GM23338 (cell line): ENCODE results near the gene PROZ. TPM values are rescaled to one million over a fixed set of nuclear protein-coding genes. Genes with fewer than 3 reads are reported as not detected.
A peak's percentile ranks its signal among the peaks of the same experiment; 100 is the strongest.

Experiments used
- ATAC-seq: fragments of 200-7000 bp; cut with Tn5 transposase; 3 replicates; pipeline ENCODE4 v1.9.1; 2020
- DNase-seq: peaks from one replicate; pipeline ENCODE4 v3.0.0-alpha.2; 2015; ENCODE audit warnings: low spot score
- H2AFZ ChIP-seq: fragments of 200-600 bp; sonication (generic); 2 replicates; pipeline ENCODE4 v1.8.0; 2016; ENCODE audit warnings: antibody characterized with exemption, mild to moderate bottlenecking, moderate library complexity
- H3F3A ChIP-seq: fragments of 200-600 bp; sonication (generic); replicated peaks from 2 replicates; pipeline ENCODE4 v1.8.0; 2017; ENCODE audit warnings: antibody characterized with exemption, mixed run types, low read depth
- H3K27ac ChIP-seq: fragments of 200-600 bp; sonication (generic); 2 replicates; pipeline ENCODE4 v1.6.1; 2016; ENCODE audit warnings: low read depth
- H3K27me3 ChIP-seq: fragments of 200-600 bp; sonication (generic); 2 replicates; pipeline ENCODE4 v1.8.0; 2016; ENCODE audit warnings: mild to moderate bottlenecking, mixed run types, moderate library complexity; ENCODE audit not compliant: insufficient read depth
- H3K36me3 ChIP-seq: fragments of 200-600 bp; sonication (generic); 2 replicates; pipeline ENCODE4 v1.8.0; 2016; ENCODE audit warnings: mild to moderate bottlenecking; ENCODE audit not compliant: insufficient read depth
- H3K4me1 ChIP-seq: fragments of 200-600 bp; sonication (generic); 2 replicates; pipeline ENCODE4 v1.8.0; 2016; ENCODE audit warnings: mild to moderate bottlenecking, moderate library complexity; ENCODE audit not compliant: insufficient read depth
- H3K4me2 ChIP-seq: fragments of 200-600 bp; sonication (generic); 2 replicates; pipeline ENCODE4 v1.7.1; 2017; ENCODE audit warnings: mixed run types
- H3K4me3 ChIP-seq: fragments of 200-600 bp; sonication (generic); 2 replicates; pipeline ENCODE4 v1.6.1; 2016; ENCODE audit warnings: mixed run types
- H3K79me2 ChIP-seq: fragments of 200-600 bp; sonication (generic); replicated peaks from 2 replicates; pipeline ENCODE4 v1.8.0; 2017; ENCODE audit warnings: mild to moderate bottlenecking; ENCODE audit not compliant: insufficient read depth
- H3K9me2 ChIP-seq: fragments of 200-600 bp; sonication (generic); 2 replicates; pipeline ENCODE4 v1.8.0; 2017; ENCODE audit not compliant: insufficient read depth
- H4K20me1 ChIP-seq: fragments of 200-600 bp; sonication (generic); replicated peaks from 2 replicates; pipeline ENCODE4 v1.8.0; 2017; ENCODE audit warnings: mild to moderate bottlenecking; ENCODE audit not compliant: insufficient read depth
- H3K27ac Mint-ChIP-seq: 2 replicates; pipeline ENCODE4 v1.8.0; 2020; ENCODE audit warnings: inconsistent platforms, mild to moderate bottlenecking, moderate library complexity, mixed read lengths
- H3K27me3 Mint-ChIP-seq: 3 replicates; pipeline ENCODE4 v1.8.0; 2022; ENCODE audit warnings: low read depth, mild to moderate bottlenecking, moderate library complexity, mixed read lengths, inconsistent platforms; ENCODE audit not compliant: insufficient read depth, poor library complexity
- H3K36me3 Mint-ChIP-seq: 3 replicates; pipeline ENCODE4 v1.8.0; 2021; ENCODE audit warnings: low read depth, mild to moderate bottlenecking, inconsistent platforms, moderate library complexity, mixed read lengths
- H3K4me1 Mint-ChIP-seq: 3 replicates; pipeline ENCODE4 v1.8.0; 2020; ENCODE audit warnings: mild to moderate bottlenecking, inconsistent platforms, mixed read lengths
- H3K4me3 Mint-ChIP-seq: 3 replicates; pipeline ENCODE4 v1.8.0; 2021; ENCODE audit warnings: moderate library complexity, mild to moderate bottlenecking, inconsistent platforms, mixed read lengths
- H3K9me3 Mint-ChIP-seq: 3 replicates; pipeline ENCODE4 v1.8.0; 2020; ENCODE audit warnings: moderate library complexity, mild to moderate bottlenecking, inconsistent platforms, mixed read lengths
- CTCF ChIP-seq, 2 experiments: fragments of 200-600 bp in 1 of 2; sonication (generic) in 1 of 2; conservative IDR thresholded peaks; 2 replicates each; pipeline versions ENCODE4 v1.5.1 to v1.6.1; 2016 to 2017; ENCODE audit warnings: antibody characterized with exemption in 2 of 2, low read depth in 2 of 2, mild to moderate bottlenecking in 2 of 2, moderate library complexity in 1 of 2
- ZNF462 ChIP-seq: fragments of 250-450 bp; sonication (Bioruptor Pico); IDR thresholded peaks from 2 replicates; pipeline ENCODE4 v1.5.0; 2020; ENCODE audit warnings: mild to moderate bottlenecking, moderate library complexity
- polyA plus RNA-seq: library from polyadenylated mRNA; unstranded; fragments of >200 nt; fragmentation: Nextera tagmentation; extraction: Ambion mirVana; gene quantifications from 2 replicates; pipeline ENCODE4 v1.2.1, GENCODE V29; 2016
- total RNA-seq: library from RNA; depleted of rRNA; stranded (reverse); fragments of >200 nt; shearing (Covaris generic); gene quantifications from 2 replicates; pipeline ENCODE4 v1.2.3, GENCODE V29; 2014

The PROZ gene
- total and polyA plus RNA-seq, 2 experiments from 2014 or later: 0.53 TPM; not detected in 1

GRCh38 chr13:113203507-113204377 lies 45.3 kb downstream of the PROZ start:
- H3K27ac ChIP-seq: peak overlapping the region; percentile 39; the same call in 1 of the 2 replicates
- H2AFZ ChIP-seq: no peak overlapping the region
- DNase-seq (no peak), ATAC-seq (no peak)
- H3K4me3 ChIP-seq: no peak overlapping the region
- H4K20me1 ChIP-seq: peaks cover 53% of the 10 kb centered on the region
- no peaks in the 10 kb centered on the region for H3K9me2 ChIP-seq
- no peaks in the 10 kb centered on the region for H3K27me3 ChIP-seq
- H3K4me1 ChIP-seq: peaks cover 21% of the 10 kb centered on the region
- TF ChIP-seq CTCF (conservative IDR thresholded peaks at IDR 0.05; ENCODE audit: low read depth in 2 of 2) (peak in 1 of 2 experiments; percentile 29; a peak in 1 of 4 replicates), ZNF462 (no peak)
- peaks cover 96% of the 10 kb centered on the region for H3K79me2 ChIP-seq
- H3K36me3 ChIP-seq: peaks cover 5% of the 10 kb centered on the region; the same call in 1 of the 2 replicates
- no peak overlapping the region for H3K27ac Mint-ChIP-seq
- H3K27me3 Mint-ChIP-seq: peaks cover 2% of the 10 kb centered on the region
- no peak overlapping the region for H3K4me3 Mint-ChIP-seq
- H3K9me3 Mint-ChIP-seq: no peaks in the 10 kb centered on the region
- peaks cover 25% of the 10 kb centered on the region for H3K4me1 Mint-ChIP-seq
- H3K36me3 Mint-ChIP-seq: peaks cover 39% of the 10 kb centered on the region
- H3K4me2 ChIP-seq: no peak overlapping the region
- H3F3A ChIP-seq: no peaks in the 10 kb centered on the region
